ENCODE data around the gene TEX54.

The TEX54 gene
- total RNA-seq, result 0 to 0.88 (median 0) reads per million in 9 experiments

GRCh38 chr11:62832336-62833234, at the start of gene TEX54:
TSS of gene TEX54 (minus strand) at chr11:62832841.
- peaks cover 66% of the 10 kb centered on the region for H3K36me3 Mint-ChIP-seq (ENCODE audit: insufficient read depth)
- H3K4me1 Mint-ChIP-seq (ENCODE audit: low read depth in 2 of 2), result peaks cover 28 to 31% of the 10 kb centered on the region in 2 donors
- H3K9me3 Mint-ChIP-seq, result no peaks in the 10 kb centered on the region
- no peaks in the 10 kb centered on the region for H3K27me3 Mint-ChIP-seq
- DNase-seq (no peak), ATAC-seq (replicated peaks) (peak; percentile 6)
- peak within 1 kb of the TSS; percentile 95 to 96 for H3K4me3 Mint-ChIP-seq
- H3K27ac Mint-ChIP-seq, result peak within 1 kb of the TSS; percentile 97 to 99

- ATAC-seq (replicated peaks) (no peak), DNase-seq (no peak)
- Mint-ChIP-seq H3K9me3 (no peaks in the 10 kb centered on the region), H3K27me3 (no peaks in the 10 kb centered on the region), H3K27ac (peak overlapping the region; percentile 99), H3K36me3 (ENCODE audit: insufficient read depth) (peaks cover 80% of the 10 kb centered on the region), H3K4me3 (peak overlapping the region; percentile 100), H3K4me1 (ENCODE audit: low read depth in 2 of 2) (peaks cover 43 to 49% of the 10 kb centered on the region in 2 donors)
Measured at GRCh38 chr11:62882431-62882749, 49.7 kb upstream of the TEX54 start.

GRCh38 chr11:62881579-62882430, 49.2 kb upstream of the TEX54 start:
- Mint-ChIP-seq H3K27ac (peak overlapping the region; percentile 99), H3K4me1 (ENCODE audit: low read depth in 2 of 2) (peaks cover 43 to 49% of the 10 kb centered on the region in 2 donors), H3K9me3 (no peaks in the 10 kb centered on the region), H3K27me3 (no peaks in the 10 kb centered on the region), H3K4me3 (peak overlapping the region; percentile 100), H3K36me3 (ENCODE audit: insufficient read depth) (peaks cover 74% of the 10 kb centered on the region)
- DNase-seq (peak; percentile 84 to 92 (median 87)), ATAC-seq (replicated peaks) (peak; percentile 74)

- peak within 1 kb of the TSS; percentile 99 for H3K27ac Mint-ChIP-seq
- peak within 1 kb of the TSS; percentile 100 for H3K4me3 Mint-ChIP-seq
- no peaks in the 10 kb centered on the region for H3K27me3 Mint-ChIP-seq
- ATAC-seq (replicated peaks), result peak; percentile 77
- H3K36me3 Mint-ChIP-seq (ENCODE audit: insufficient read depth), result peaks cover 66% of the 10 kb centered on the region
- H3K9me3 Mint-ChIP-seq, result no peaks in the 10 kb centered on the region
- H3K4me1 Mint-ChIP-seq (ENCODE audit: low read depth in 2 of 2), result peaks cover 43 to 49% of the 10 kb centered on the region in 2 donors
- peak; percentile 82 to 85 (median 84) for DNase-seq
Measured at GRCh38 chr11:62880803-62881578, 48.4 kb upstream of the TEX54 start, which contains the start of gene SLC3A2. TSS of gene SLC3A2 (plus strand) at chr11:62880896. CDS start at chr11:62881024, 128 bp downstream.

GRCh38 chr11:62880231-62880802, 47.7 kb upstream of the TEX54 start:
- Mint-ChIP-seq H3K36me3 (ENCODE audit: insufficient read depth) (peaks cover 59% of the 10 kb centered on the region), H3K27ac (peak overlapping the region; percentile 99), H3K4me1 (ENCODE audit: low read depth in 2 of 2) (peaks cover 39 to 45% of the 10 kb centered on the region in 2 donors), H3K27me3 (no peaks in the 10 kb centered on the region), H3K9me3 (no peaks in the 10 kb centered on the region), H3K4me3 (peak overlapping the region; percentile 100)
- DNase-seq (no peak), ATAC-seq (replicated peaks) (no peak)

- Mint-ChIP-seq H3K4me1 (ENCODE audit: low read depth in 2 of 2) (peaks cover 35 to 40% of the 10 kb centered on the region in 2 donors), H3K27me3 (no peaks in the 10 kb centered on the region), H3K9me3 (no peaks in the 10 kb centered on the region), H3K27ac (peak overlapping the region; percentile 99), H3K36me3 (ENCODE audit: insufficient read depth) (peaks cover 50% of the 10 kb centered on the region), H3K4me3 (peak overlapping the region; percentile 100)
- ATAC-seq (replicated peaks) (no peak), DNase-seq (no peak)
Measured at GRCh38 chr11:62879235-62879978, 46.8 kb upstream of the TEX54 start.

- Mint-ChIP-seq H3K27me3 (no peaks in the 10 kb centered on the region), H3K4me3 (no peak overlapping the region), H3K36me3 (ENCODE audit: insufficient read depth) (peaks cover 24% of the 10 kb centered on the region), H3K4me1 (ENCODE audit: low read depth in 2 of 2) (peaks cover 13% of the 10 kb centered on the region in 2 donors), H3K9me3 (no peaks in the 10 kb centered on the region), H3K27ac (no peak overlapping the region)
- DNase-seq (no peak), ATAC-seq (replicated peaks) (no peak)
Measured at GRCh38 chr11:62876712-62877111, 44.1 kb upstream of the TEX54 start.

- Mint-ChIP-seq H3K9me3 (no peaks in the 10 kb centered on the region), H3K36me3 (ENCODE audit: insufficient read depth) (peaks cover 16% of the 10 kb centered on the region)
Measured at GRCh38 chr11:62875698-62876478, 43.2 kb upstream of the TEX54 start.

GRCh38 chr11:62874851-62875250, 42.2 kb upstream of the TEX54 start:
- DNase-seq, result no peak
- Mint-ChIP-seq H3K27me3 (no peaks in the 10 kb centered on the region), H3K27ac (no peak overlapping the region), H3K4me3 (no peak overlapping the region), H3K4me1 (ENCODE audit: low read depth in 2 of 2) (peaks cover 3 to 4% of the 10 kb centered on the region in 2 donors), H3K9me3 (no peaks in the 10 kb centered on the region), H3K36me3 (ENCODE audit: insufficient read depth) (peaks cover 5% of the 10 kb centered on the region)
- no peak for ATAC-seq (replicated peaks)

More at GRCh38 chr11:62875698-62876478, 43.2 kb upstream of the TEX54 start:
- H3K4me3 Mint-ChIP-seq, result no peak overlapping the region
- ATAC-seq (replicated peaks) (no peak), DNase-seq (no peak)
- H3K4me1 Mint-ChIP-seq (ENCODE audit: low read depth in 2 of 2), result peaks cover 10 to 12% of the 10 kb centered on the region in 2 donors
- H3K27ac Mint-ChIP-seq, result no peak overlapping the region
- no peaks in the 10 kb centered on the region for H3K27me3 Mint-ChIP-seq

- Mint-ChIP-seq H3K4me3 (no peak overlapping the region), H3K36me3 (ENCODE audit: insufficient read depth) (peaks cover 4% of the 10 kb centered on the region), H3K27ac (no peak overlapping the region), H3K9me3 (no peaks in the 10 kb centered on the region), H3K4me1 (ENCODE audit: low read depth in 2 of 2) (peaks cover 4 to 6% of the 10 kb centered on the region in 2 donors), H3K27me3 (no peaks in the 10 kb centered on the region)
- ATAC-seq (replicated peaks) (no peak), DNase-seq (no peak)
Measured at GRCh38 chr11:62865635-62866034, 33.0 kb upstream of the TEX54 start.

- DNase-seq, result no peak
- no peak overlapping the region for H3K4me3 Mint-ChIP-seq
- H3K27me3 Mint-ChIP-seq, result no peaks in the 10 kb centered on the region
- no peak overlapping the region for H3K27ac Mint-ChIP-seq
- peaks cover 4% of the 10 kb centered on the region for H3K36me3 Mint-ChIP-seq (ENCODE audit: insufficient read depth)
- no peak for ATAC-seq (replicated peaks)
- peaks cover 4 to 6% of the 10 kb centered on the region in 2 donors for H3K4me1 Mint-ChIP-seq (ENCODE audit: low read depth in 2 of 2)
- H3K9me3 Mint-ChIP-seq, result no peaks in the 10 kb centered on the region
Measured at GRCh38 chr11:62863687-62864335, 31.2 kb upstream of the TEX54 start.
